ENCODE data around the gene FITM1. TPM values are rescaled to one million over a fixed set of nuclear protein-coding genes. Genes with fewer than 3 reads are reported as not detected.

FITM1 gene
- polyA plus RNA-seq, 1 donor (not counting 4 experiments of a cell fraction or from before 2014, with no cell fraction given) = not detected

DNA sequence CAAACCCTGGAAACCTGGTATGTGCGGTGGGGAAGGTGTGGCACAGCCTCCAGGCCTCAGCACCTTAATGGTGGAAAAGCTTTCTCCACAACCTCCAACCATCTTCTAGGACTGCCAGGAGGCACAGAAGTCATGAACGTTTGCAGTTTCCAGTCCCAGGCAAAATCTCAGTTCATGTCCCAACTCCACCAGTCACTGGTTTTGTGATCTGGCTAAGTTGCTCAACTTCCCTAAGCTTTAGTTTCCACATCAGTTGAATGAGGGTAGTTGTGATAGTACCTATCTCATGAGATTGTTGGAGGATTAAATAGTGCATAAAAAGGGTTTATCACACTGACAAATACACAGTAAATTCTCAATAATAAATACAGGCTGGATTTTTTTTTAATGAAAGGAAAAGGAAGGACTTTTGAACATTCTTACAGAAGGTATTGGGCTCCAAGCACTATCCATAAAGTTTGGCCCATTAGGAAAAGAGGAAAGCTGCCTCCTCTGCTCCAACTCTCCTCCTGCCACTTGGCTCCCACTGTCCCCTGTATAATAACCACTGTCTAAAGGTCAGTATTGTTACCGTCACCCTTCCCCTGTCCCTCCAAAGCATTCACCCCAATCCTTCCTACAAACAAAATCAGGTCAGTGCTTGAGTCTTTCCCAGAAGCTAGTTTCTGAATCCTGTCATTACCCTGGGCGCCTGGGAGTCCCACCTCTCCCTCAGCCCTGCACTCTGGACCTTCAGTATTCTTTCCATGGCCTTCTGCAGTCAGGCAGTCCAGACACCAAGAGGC is 30.1 kb upstream of the FITM1 start:
- Histone ChIP-seq H2AFZ (ENCODE audit: control insufficient read depth, low read length) (no peak overlapping the region), H3K27me3 (ENCODE audit: control insufficient read depth, extremely low read depth, insufficient read depth, low read length) (no peaks in the 10 kb centered on the region), H3K36me3 (ENCODE audit: control insufficient read depth in 2 of 2, extremely low read depth in 1 of 2, insufficient read depth in 2 of 2, low read length in 2 of 2) (peaks cover 7 to 24% of the 10 kb centered on the region in 2 experiments), H3K9me3 (ENCODE audit: control insufficient read depth, low read depth, low read length) (no peaks in the 10 kb centered on the region), H3K27ac (ENCODE audit: control insufficient read depth, insufficient read depth, low read length) (no peak overlapping the region), H3K9me1 (ENCODE audit: control insufficient read depth, extremely low read depth, insufficient read depth, low read length) (no peaks in the 10 kb centered on the region), H3K4me1 (ENCODE audit: control insufficient read depth, extremely low read depth, insufficient read depth, low read length) (peaks cover 4% of the 10 kb centered on the region), H4K20me1 (ENCODE audit: control insufficient read depth, extremely low read depth, insufficient read depth, low read length) (no peaks in the 10 kb centered on the region), H3K4me2 (ENCODE audit: control insufficient read depth, extremely low read depth, insufficient read depth, low read depth, low read length) (no peak overlapping the region), H3K4me3 (ENCODE audit: control insufficient read depth in 2 of 3, extremely low read depth in 1 of 3, insufficient read depth in 2 of 3, low read depth in 1 of 3, low read length in 3 of 3) (no peak overlapping the region), H3K79me2 (ENCODE audit: control insufficient read depth, insufficient read depth, low read length) (peaks cover under 1% of the 10 kb centered on the region), H3K9ac (ENCODE audit: control insufficient read depth, extremely low read depth, insufficient read depth, low read length) (no peak overlapping the region)
- TF ChIP-seq EZH2 (IDR thresholded peaks at IDR 0.05; ENCODE audit: low read length) = no peak
- TF ChIP-seq, protein P1, sequence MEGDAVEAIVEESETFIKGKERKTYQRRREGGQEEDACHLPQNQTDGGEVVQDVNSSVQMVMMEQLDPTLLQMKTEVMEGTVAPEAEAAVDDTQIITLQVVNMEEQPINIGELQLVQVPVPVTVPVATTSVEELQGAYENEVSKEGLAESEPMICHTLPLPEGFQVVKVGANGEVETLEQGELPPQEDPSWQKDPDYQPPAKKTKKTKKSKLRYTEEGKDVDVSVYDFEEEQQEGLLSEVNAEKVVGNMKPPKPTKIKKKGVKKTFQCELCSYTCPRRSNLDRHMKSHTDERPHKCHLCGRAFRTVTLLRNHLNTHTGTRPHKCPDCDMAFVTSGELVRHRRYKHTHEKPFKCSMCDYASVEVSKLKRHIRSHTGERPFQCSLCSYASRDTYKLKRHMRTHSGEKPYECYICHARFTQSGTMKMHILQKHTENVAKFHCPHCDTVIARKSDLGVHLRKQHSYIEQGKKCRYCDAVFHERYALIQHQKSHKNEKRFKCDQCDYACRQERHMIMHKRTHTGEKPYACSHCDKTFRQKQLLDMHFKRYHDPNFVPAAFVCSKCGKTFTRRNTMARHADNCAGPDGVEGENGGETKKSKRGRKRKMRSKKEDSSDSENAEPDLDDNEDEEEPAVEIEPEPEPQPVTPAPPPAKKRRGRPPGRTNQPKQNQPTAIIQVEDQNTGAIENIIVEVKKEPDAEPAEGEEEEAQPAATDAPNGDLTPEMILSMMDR (optimal IDR thresholded peaks at IDR 0.05 in 1 of 3, IDR thresholded peaks at IDR 0.05 in 1 of 3, conservative IDR thresholded peaks at IDR 0.05 in 1 of 3; ENCODE audit: extremely low read depth in 1 of 3, insufficient read depth in 2 of 3, low read length in 3 of 3) = no peak
- FAIRE-seq (no peak), DNase-seq (ENCODE audit: low read depth, low spot score) (no peak)
- dilution Hi-C loops (cut with MboI; ENCODE audit: extremely low pct_ligation_motif_present, low sequenced_read_pairs) = no loop called here

DNA sequence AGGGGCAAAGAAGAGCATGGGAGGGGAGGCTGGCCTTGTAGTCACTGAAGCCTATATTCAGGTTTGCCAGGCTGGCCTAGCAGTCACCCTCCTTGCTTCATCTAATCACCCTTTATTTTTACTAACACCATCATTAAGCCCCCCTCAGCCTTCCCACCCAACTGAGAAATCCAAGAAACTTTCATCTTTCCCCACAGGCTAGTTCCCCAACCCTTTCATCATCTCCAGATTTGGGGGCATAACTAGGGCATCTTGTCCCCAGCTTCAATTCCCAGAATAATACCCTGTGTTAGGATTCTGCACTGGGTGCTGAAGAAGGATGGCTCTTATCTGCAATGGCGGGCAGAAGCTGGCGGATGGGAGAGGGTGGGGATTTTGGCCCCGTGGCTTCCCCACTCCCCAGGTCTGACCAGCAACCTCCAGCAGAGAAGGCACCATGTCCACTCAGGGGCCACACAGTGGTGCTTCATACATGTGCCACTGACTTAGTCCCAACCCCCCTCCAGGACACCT is 29.4 kb upstream of the FITM1 start:
- Histone ChIP-seq H3K9me1 (ENCODE audit: control insufficient read depth, extremely low read depth, insufficient read depth, low read length) (no peaks in the 10 kb centered on the region), H3K9me3 (ENCODE audit: control insufficient read depth, low read depth, low read length) (no peaks in the 10 kb centered on the region), H3K79me2 (ENCODE audit: control insufficient read depth, insufficient read depth, low read length) (no peaks in the 10 kb centered on the region), H3K9ac (ENCODE audit: control insufficient read depth, extremely low read depth, insufficient read depth, low read length) (no peak overlapping the region), H4K20me1 (ENCODE audit: control insufficient read depth, extremely low read depth, insufficient read depth, low read length) (no peaks in the 10 kb centered on the region), H3K4me2 (ENCODE audit: control insufficient read depth, extremely low read depth, insufficient read depth, low read depth, low read length) (no peak overlapping the region), H3K27ac (ENCODE audit: control insufficient read depth, insufficient read depth, low read length) (no peak overlapping the region), H3K4me3 (ENCODE audit: control insufficient read depth in 2 of 3, extremely low read depth in 1 of 3, insufficient read depth in 2 of 3, low read depth in 1 of 3, low read length in 3 of 3) (no peak overlapping the region), H3K4me1 (ENCODE audit: control insufficient read depth, extremely low read depth, insufficient read depth, low read length) (no peaks in the 10 kb centered on the region), H3K27me3 (ENCODE audit: control insufficient read depth, extremely low read depth, insufficient read depth, low read length) (no peaks in the 10 kb centered on the region), H3K36me3 (ENCODE audit: control insufficient read depth in 2 of 2, extremely low read depth in 1 of 2, insufficient read depth in 2 of 2, low read length in 2 of 2) (peaks cover 7 to 24% of the 10 kb centered on the region in 2 experiments), H2AFZ (ENCODE audit: control insufficient read depth, low read length) (no peak overlapping the region)
- DNase-seq (ENCODE audit: low read depth, low spot score) = no peak
- no peak for FAIRE-seq
- no peak for TF ChIP-seq EZH2 (IDR thresholded peaks at IDR 0.05; ENCODE audit: low read length)
- TF ChIP-seq, protein P1 (optimal IDR thresholded peaks at IDR 0.05 in 1 of 3, IDR thresholded peaks at IDR 0.05 in 1 of 3, conservative IDR thresholded peaks at IDR 0.05 in 1 of 3; ENCODE audit: extremely low read depth in 1 of 3, insufficient read depth in 2 of 3, low read length in 3 of 3) = no peak
- dilution Hi-C loops (cut with MboI; ENCODE audit: extremely low pct_ligation_motif_present, low sequenced_read_pairs) = no loop called here
